Adrenal gland (tissue), 5 donors: Measurements from ENCODE around the gene IQCN.

Experiments used
- CTCF ChIP-seq, 6 experiments: fragments of 450-650 bp in 4 of 6; fragments of 200-600 bp in 2 of 6; sonication (generic) in 1 of 6; IDR thresholded peaks; 1 replicate in 5 of 6; 2 replicates in 1 of 6; pipeline versions ENCODE4 v1.5.1 to v1.8.0; 2016 to 2021; ENCODE audit warnings: antibody characterized with exemption in 6 of 6, mild to moderate bottlenecking in 2 of 6, moderate library complexity in 1 of 6
- POLR2A ChIP-seq, 2 donors: fragments of 450-650 bp; IDR thresholded peaks; one replicate each; pipeline ENCODE4 v1.6.1; 2017; ENCODE audit warnings: antibody characterized with exemption in 2 of 2, mild to moderate bottlenecking in 2 of 2, moderate library complexity in 1 of 2
- donor health status: DM: no; HTN: no; CAD: no.

DNA sequence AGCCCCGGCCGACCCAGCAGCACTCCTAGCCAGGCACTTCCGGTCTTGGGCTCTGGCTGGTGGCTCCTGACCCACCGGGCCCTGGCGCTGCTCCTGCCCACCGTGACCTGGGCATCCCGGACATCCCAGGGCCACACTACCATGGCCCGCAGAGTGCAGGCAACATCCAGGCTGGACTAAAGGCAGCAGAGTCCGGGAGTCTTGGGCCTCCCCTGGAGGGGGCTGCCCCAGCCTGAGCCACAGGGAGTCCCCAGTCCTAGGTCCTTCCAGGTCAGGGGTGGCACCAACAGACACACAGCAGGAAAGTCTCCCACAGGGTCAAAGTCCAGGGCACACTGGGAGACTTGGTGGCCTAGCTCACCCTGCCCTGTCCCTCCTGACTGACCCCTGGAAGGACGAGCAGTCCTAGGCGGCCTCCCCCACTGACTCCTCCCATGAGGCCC lies 37.9 kb upstream of the IQCN start:
- TF ChIP-seq POLR2A (IDR thresholded peaks at IDR 0.05) (no peak), CTCF (IDR thresholded peaks at IDR 0.05) (no peak)
